NCI-H1436 (cell line): Measurements from ENCODE around the gene METAP2.
"Not testable (repeated sequence)": the region's sequence is repeated elsewhere in the genome, so short reads cannot be mapped to it uniquely, and the experiment has no call there.

Experiments used
- DNase-seq: peaks from one replicate; lab custom pipeline; 2025; lab: John Stamatoyannopoulos, UW

Gene METAP2

DNA sequence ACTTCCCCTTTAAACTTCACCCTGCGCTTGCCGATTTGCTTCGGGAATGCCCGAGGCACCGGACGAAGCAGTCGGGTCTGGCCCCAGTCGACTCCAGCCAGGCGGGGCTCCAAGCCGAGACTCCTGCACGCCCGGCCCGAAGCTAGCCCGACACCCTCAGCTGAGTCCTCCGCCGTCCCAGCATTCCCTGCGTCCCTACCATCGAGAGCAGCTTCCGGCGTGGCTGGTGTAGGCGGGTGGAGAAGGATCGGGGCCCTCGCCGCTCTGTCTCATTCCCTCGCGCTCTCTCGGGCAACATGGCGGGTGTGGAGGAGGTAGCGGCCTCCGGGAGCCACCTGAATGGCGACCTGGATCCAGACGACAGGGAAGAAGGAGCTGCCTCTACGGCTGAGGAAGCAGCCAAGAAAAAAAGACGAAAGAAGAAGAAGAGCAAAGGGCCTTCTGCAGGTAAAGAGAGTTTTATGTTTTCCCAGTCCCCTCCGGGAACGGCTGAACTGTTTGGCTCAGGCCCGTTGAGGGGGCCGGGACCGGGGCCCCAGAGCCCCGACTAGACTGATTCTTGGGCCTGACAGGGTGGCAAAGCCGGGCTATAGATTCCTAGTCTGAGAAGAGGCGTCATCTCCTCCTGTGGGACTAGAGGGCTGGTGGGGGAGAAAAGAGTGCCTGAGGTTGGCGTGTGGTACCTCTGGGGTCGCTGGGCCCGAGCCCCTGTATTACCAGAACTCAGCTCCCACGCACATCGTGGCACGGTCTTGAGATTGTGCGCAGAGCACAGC lies at the start of gene METAP2:
METAP2 (plus strand) TSS at position 269 of the 776 bp plus-strand sequence; CDS start at position 297, 28 bp downstream.
- peak; percentile 80 for DNase-seq

- no peak for DNase-seq
Measured at GRCh38 chr12:95424271-95424994, 49.5 kb upstream of the METAP2 start.

GRCh38 chr12:95429172-95429510 lies 44.8 kb upstream of the METAP2 start:
- DNase-seq = no peak

- no peak for DNase-seq
Measured at GRCh38 chr12:95431120-95431519, 42.8 kb upstream of the METAP2 start.

DNA sequence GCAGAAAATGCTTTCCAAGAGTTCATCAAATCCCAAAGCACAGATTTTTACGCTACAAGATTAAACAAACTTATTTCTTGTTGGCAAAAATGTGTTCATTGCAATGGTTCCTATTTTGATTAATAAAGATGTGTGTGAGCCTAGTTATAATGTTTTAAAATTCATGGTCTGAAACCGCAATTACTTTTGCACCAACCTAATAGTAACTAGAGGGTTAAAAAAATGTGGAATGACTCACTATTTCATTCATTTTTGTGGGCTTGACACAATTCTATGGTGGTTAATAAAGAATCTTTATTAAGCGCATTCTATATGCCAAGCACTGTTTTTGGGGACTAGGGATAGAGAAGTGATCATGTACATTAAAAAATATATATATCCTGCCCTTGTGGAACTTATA lies 38.6 kb upstream of the METAP2 start:
- DNase-seq = no peak

DNA sequence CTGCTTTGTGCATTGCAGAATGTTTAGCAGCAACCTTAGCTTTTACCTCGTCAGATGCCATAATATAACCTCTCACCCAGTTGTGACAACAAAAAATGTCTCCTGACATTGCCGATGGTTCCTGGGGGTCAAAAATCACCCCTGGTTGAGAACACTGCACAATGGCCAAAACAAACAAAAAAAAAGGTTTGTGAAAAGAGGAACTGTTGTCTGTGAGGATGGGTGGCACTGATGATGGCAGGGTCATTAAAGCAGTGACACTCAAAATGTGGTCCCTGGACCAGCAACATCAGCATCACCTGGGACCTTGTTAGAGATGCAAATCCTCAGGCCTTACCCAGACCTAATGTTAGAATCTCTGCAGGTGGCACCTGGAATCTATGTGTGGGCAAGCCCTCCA lies 36.4 kb upstream of the METAP2 start:
- DNase-seq = no peak

- no peak for DNase-seq
Measured at GRCh38 chr12:95439461-95440230, 34.3 kb upstream of the METAP2 start.

DNA sequence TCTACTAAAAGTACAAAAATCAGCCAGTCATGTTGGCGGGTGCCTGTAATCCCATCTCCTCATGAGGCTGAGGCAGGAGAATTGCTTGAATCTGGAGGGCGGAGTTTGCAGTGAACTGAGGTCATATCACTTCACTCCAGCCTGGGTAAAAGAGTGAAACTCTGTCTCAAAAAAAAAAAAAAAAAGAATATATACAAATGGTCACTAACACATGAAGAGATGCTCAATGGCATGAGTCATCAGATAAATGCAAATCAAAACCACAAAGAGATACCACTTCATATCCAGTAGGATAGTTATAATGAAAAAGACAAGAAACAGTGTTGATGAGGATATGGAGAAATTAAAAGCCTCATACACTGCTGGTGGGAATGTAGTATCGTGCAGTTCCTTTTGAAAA lies 33.6 kb upstream of the METAP2 start:
- no peak for DNase-seq

DNA sequence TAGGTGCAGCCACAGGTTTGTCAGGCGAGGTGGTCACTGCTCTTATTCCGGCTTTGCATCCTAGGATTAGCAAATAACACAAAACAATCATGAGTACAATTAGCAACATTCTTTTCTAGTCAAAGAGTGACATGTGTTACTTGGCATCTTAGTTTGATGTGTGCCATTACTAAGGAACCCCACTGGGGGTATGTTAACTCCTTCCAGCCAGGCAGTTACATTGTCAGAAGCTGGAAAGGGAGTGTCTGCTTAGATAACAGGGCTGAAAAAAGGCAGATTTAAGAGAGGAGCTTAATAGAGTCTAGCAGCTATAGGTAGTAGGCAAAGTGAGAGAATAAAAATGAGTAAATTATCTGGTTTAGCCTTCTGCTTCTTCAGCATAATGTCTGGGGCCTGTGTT lies 30.5 kb upstream of the METAP2 start:
- DNase-seq = no peak

DNA sequence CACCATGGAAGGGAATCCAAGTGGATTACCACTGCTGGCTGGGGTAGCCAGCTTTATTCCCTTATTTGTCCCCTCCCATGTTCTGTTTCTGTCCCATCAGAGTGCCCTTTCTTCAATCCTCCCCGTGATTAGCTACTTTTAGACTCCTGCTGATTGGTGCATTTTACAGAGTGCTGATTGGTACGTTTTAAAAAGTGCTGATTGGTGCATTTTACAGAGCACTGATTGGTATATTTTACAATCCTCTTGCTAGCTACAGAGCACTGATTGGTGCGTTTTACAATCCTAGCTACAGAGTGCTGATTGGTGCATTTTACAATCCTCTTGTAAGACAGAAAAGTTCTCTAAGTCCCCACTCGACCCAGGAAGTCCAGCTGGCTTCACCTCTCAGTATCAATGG lies 28.9 kb upstream of the METAP2 start:
- not testable (repeated sequence) for DNase-seq

- DNase-seq = no peak
Measured at GRCh38 chr12:95445884-95446505, 28.0 kb upstream of the METAP2 start.

- DNase-seq = no peak
Measured at GRCh38 chr12:95446506-95446900, 27.4 kb upstream of the METAP2 start.

GRCh38 chr12:95449656-95450055 lies 24.3 kb upstream of the METAP2 start:
- not testable (repeated sequence) for DNase-seq

- DNase-seq = not testable (repeated sequence)
Measured at GRCh38 chr12:95452501-95452900, 21.5 kb upstream of the METAP2 start.

DNA sequence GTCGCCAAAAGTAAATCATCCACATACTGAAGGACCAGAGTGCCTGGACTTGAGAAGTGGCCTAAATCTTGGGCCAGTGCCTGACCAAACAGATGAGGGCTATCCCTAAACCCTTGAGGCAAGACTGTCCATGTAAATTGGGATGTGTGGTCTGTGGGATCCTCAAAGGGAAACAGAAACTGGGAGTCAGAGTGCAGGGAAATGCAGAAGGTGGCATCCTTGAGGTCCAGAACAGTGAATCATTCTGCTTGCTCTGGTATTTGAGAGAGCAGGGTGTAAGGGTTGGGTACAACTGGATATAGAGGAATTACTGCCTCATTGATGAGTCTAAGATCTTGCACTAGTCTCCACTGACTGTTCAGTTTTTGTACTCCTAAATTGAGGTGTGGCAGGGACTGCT lies 20.1 kb upstream of the METAP2 start:
- not testable (repeated sequence) for DNase-seq

DNA sequence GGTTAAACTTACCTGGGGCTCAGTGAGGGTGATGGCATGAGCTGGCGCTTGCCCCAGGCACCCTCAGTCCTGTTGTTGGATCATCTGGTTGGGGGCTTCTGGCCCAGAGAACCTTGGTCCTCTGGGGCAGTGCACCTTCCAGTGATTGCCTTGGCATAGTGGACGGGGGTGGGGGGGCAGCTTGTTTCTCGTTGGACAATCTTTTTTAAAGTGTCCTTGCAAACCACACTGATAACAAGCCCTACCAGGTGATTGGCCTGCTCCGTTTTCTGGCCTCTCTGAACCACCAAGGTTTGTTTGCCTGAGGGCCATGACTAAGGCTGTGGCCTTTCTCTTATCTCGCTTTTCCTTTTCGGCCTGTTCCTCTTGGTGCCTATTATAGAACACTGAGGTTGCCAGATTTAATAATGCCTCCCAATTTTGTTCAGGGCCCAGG lies 19.2 kb upstream of the METAP2 start:
- not testable (repeated sequence) for DNase-seq

DNA sequence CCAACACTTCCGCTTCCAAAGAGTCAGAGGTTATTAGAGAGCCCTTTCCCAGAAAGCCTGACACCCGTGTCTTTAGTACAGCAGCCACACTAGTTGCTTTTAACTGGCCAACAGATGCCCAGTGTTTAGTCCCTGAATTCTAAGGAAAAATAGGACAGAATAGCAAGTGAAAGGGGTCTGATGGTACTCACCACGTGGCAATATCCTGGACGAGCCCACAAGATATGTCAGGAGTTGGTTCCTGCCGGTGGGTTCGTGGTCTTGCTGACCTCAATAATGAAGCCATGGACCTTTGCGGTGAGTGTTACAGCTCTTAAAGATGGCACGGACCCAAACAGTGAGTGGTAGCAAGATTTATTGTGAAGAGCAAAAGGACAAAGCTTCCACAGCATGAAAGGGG lies 16.3 kb upstream of the METAP2 start:
- DNase-seq = not testable (repeated sequence)

DNA sequence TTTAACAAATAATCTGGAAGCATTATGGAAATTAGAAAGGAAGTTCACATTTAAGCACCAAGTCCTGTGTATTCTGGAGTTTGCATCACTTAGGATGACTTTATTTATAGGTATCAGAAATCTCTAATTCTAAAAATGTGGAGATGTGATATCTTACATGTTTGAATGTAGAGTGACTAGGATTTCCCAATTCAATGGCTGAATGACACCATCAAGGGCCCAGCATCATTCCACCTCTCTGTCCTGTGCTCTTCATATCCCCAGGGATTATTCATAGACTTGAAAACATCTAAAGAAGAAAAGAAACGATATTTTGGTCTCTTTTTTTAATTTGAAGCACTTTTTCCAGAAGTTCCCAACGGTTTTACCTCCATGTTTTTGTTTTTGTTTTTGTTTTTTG lies 15.2 kb upstream of the METAP2 start:
- DNase-seq = no peak

GRCh38 chr12:95459310-95459709 lies 14.6 kb upstream of the METAP2 start:
- no peak for DNase-seq

DNA sequence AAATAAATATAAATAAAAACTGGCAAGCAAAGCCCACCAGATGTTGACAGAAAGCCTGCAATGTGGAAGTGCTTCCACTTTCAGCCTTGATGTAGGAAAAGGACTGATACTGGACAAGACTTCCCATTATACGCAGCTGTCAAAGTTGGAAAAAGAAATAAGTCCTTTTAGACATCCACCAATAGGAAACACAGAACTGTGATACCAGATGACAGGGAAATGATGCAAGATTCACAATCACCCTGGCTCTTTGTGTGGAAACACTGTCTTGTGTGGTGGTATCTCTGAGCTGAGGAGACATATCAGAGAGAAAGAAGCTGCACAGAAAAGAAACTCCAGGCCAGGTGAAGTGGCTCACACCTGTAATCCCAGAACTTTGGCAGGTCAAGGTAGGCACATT lies 13.8 kb upstream of the METAP2 start:
- no peak for DNase-seq

DNA sequence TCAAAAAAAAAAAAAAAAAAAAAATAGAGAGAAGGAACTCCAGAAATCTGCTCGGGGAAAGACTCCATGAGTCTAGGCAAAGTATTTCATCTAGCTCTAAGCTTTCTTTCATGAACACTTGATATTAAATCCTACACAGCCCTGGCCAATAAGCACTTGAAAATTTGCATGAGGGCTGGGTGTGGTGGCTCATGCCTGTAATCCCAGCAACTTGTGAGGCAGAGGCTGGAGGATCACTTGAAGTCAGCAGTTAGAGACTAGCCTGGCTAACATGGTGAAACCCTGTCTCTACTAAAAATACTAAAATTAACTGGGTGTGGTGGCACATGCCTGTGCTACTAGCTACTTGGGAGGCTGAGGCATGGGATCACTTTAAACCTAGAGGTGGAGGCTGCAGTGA lies 13.1 kb upstream of the METAP2 start:
- no peak for DNase-seq

DNA sequence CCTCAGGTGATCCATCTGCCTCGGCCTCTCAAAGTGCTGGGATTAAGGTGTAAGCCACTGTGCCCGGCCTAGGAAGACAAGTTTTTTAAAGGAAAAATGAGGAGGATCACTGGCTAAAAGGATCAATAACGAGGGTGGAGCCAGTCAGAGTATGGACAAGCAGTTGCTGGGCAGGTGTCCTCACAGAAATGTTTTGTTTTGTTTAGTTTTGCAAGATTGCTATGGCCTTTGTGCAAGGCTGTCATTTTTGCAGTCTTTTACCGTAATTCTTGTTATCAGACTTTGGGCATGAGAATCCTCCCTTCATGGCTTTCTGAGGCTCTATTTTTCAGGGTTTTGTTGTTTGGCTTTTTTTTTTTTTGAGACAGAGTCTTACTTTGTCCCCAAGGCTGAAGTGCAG lies 11.9 kb upstream of the METAP2 start:
- no peak for DNase-seq
